Measurements from ENCODE around the gene ZNF862. TPM values are rescaled to one million over a fixed set of nuclear protein-coding genes. Genes with fewer than 3 reads are reported as not detected.

Gene ZNF862
- total and polyA plus RNA-seq, 2 donors (not counting 1 experiment from before 2014, with no cell fraction given) = 24.1 to 33.0 TPM

DNA sequence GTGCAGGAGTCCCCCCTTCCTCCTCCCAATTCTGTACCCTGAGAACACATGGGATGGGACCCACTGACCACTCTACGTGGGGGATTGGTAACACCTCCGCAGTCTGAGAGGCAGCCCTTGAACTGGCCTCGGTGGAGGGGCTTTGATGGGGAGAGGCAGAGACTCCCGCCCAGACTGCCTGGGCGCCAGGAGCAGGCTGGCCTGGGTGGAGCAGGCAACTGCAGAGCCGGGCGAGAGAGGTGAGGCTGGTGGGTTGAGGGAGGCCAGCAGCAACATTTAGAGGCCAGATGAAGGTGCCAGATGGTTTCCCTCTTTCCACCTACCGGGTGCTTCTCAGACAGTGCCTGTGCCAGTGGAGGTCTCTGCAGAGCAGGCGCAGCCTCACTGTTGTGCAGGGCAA, 34.1 kb upstream of the ZNF862 start:
- intact Hi-C loops (cut with micrococcal nuclease) = no loop called here
- WGBS (ENCODE audit: insufficient coverage) = 90% methylated on average over 7 of the region's 9 CpGs

DNA sequence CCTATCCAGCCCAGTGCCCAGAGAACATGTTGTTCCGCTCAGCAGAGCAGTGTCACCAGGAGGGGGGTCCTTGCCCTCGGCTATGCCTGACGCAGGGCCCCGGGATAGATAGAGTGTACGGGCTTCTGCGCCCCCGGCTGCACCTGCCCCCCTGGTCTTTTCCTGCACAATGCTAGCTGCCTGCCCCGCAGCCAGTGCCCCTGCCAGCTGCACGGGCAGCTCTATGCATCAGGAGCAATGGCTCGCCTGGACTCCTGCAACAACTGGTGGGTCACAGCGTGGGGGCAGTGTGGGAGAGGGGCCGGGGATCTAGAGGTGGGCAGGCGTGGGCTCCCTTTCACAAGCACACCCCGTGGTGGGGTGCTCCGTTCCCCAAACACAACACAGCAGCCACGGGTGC, 31.4 kb upstream of the ZNF862 start:
- CTCF ChIA-PET = interaction anchor here (1.4 to 1.9 kb wide), 3 partner anchors 11 to 39 kb away, joined by 3 to 6 read pairs (median 4); no protein-coding TSS in a partner anchor
- H3K4me1 ChIP-seq (ENCODE audit: control insufficient read depth in 2 of 2, insufficient read depth in 2 of 2, low read length in 2 of 2) = no peaks in the 10 kb centered on the region
- no peaks in the 10 kb centered on the region for H3K4me1 Mint-ChIP-seq
- no peak overlapping the region for H3K27ac ChIP-seq (ENCODE audit: low read length in 2 of 2)
- POLR2A ChIA-PET = no interaction called here
- TF ChIP-seq EZH2 (IDR thresholded peaks at IDR 0.05; ENCODE audit: borderline replicate concordance, insufficient read depth, low read depth, low read length, poor library complexity, severe bottlenecking) (no peak), CTCF (IDR thresholded peaks at IDR 0.05) (no peak)
- H3K27ac Mint-ChIP-seq = no peak overlapping the region
- ATAC-seq (ENCODE audit: low read depth) (no peak), DNase-seq (no peak)
- H3K27me3 Mint-ChIP-seq = peaks cover 9% of the 10 kb centered on the region
- H3K4me3 ChIP-seq (ENCODE audit: control extremely low read depth in 1 of 5, extremely low read depth in 1 of 5, insufficient read depth in 1 of 5, low read depth in 2 of 5, low read length in 4 of 5) = no peak overlapping the region
- no peak overlapping the region for H3K9ac ChIP-seq (ENCODE audit: low read length)
- no peaks in the 10 kb centered on the region for H3K27me3 ChIP-seq (replicated peaks in 1 of 4; ENCODE audit: control extremely low read depth in 1 of 4, control insufficient read depth in 3 of 4, insufficient read depth in 4 of 4, low read length in 3 of 4)
- no peaks in the 10 kb centered on the region for H4K20me1 ChIP-seq (ENCODE audit: control insufficient read depth, insufficient read depth, low read length, poor library complexity, severe bottlenecking)
- H3K79me2 ChIP-seq (ENCODE audit: control insufficient read depth, insufficient read depth, low read length) = no peaks in the 10 kb centered on the region
- H3K9me3 Mint-ChIP-seq (ENCODE audit: insufficient read depth) = no peaks in the 10 kb centered on the region
- intact Hi-C loops (cut with micrococcal nuclease) = no loop called here
- H3K36me3 ChIP-seq (replicated peaks in 1 of 2; ENCODE audit: control extremely low read depth in 1 of 2, control insufficient read depth in 1 of 2, extremely low read depth in 1 of 2, insufficient read depth in 2 of 2, low read length in 1 of 2) = no peaks in the 10 kb centered on the region
- no peak overlapping the region for H2AFZ ChIP-seq (ENCODE audit: insufficient read depth, low read depth, low read length, poor library complexity, severe bottlenecking)
- H3K4me3 Mint-ChIP-seq = no peak overlapping the region
- H3K4me2 ChIP-seq (replicated peaks; ENCODE audit: low read depth, low read length, poor library complexity, severe bottlenecking) = no peak overlapping the region
- WGBS (ENCODE audit: insufficient coverage) = 91% methylated on average over 11 of the region's 16 CpGs
- H3K9me3 ChIP-seq (ENCODE audit: control extremely low read depth in 1 of 3, control insufficient read depth in 2 of 3, insufficient read depth in 1 of 3, low read length in 2 of 3) = no peaks in the 10 kb centered on the region

More for the DNA sequence above, 34.1 kb upstream of the ZNF862 start:
- TF ChIP-seq EZH2 (IDR thresholded peaks at IDR 0.05; ENCODE audit: borderline replicate concordance, insufficient read depth, low read depth, low read length, poor library complexity, severe bottlenecking) (no peak), CTCF (IDR thresholded peaks at IDR 0.05) (no peak)
- Histone ChIP-seq H3K36me3 (replicated peaks in 1 of 2; ENCODE audit: control extremely low read depth in 1 of 2, control insufficient read depth in 1 of 2, extremely low read depth in 1 of 2, insufficient read depth in 2 of 2, low read length in 1 of 2) (no peaks in the 10 kb centered on the region), H3K4me1 (ENCODE audit: control insufficient read depth in 2 of 2, insufficient read depth in 2 of 2, low read length in 2 of 2) (no peaks in the 10 kb centered on the region), H3K9ac (ENCODE audit: low read length) (no peak overlapping the region), H3K4me2 (replicated peaks; ENCODE audit: low read depth, low read length, poor library complexity, severe bottlenecking) (no peak overlapping the region), H3K27ac (ENCODE audit: low read length in 2 of 2) (no peak overlapping the region), H3K9me3 (ENCODE audit: control extremely low read depth in 1 of 3, control insufficient read depth in 2 of 3, insufficient read depth in 1 of 3, low read length in 2 of 3) (no peaks in the 10 kb centered on the region), H3K4me3 (ENCODE audit: control extremely low read depth in 1 of 5, extremely low read depth in 1 of 5, insufficient read depth in 1 of 5, low read depth in 2 of 5, low read length in 4 of 5) (no peak overlapping the region), H3K79me2 (ENCODE audit: control insufficient read depth, insufficient read depth, low read length) (no peaks in the 10 kb centered on the region), H4K20me1 (ENCODE audit: control insufficient read depth, insufficient read depth, low read length, poor library complexity, severe bottlenecking) (no peaks in the 10 kb centered on the region), H3K27me3 (replicated peaks in 1 of 4; ENCODE audit: control extremely low read depth in 1 of 4, control insufficient read depth in 3 of 4, insufficient read depth in 4 of 4, low read length in 3 of 4) (no peaks in the 10 kb centered on the region), H2AFZ (ENCODE audit: insufficient read depth, low read depth, low read length, poor library complexity, severe bottlenecking) (no peak overlapping the region)
- CTCF ChIA-PET = no interaction called here
- POLR2A ChIA-PET = no interaction called here
- Mint-ChIP-seq H3K4me1 (no peaks in the 10 kb centered on the region), H3K9me3 (ENCODE audit: insufficient read depth) (no peaks in the 10 kb centered on the region), H3K27ac (no peak overlapping the region), H3K27me3 (peaks cover 4% of the 10 kb centered on the region), H3K4me3 (no peak overlapping the region)
- no peak for ATAC-seq (ENCODE audit: low read depth)
- DNase-seq = no peak
